Measurements from ENCODE around the gene MELTF. TPM values are rescaled to one million over a fixed set of nuclear protein-coding genes. Genes with fewer than 3 reads are reported as not detected.

MELTF gene
- total RNA-seq, 2 donors from 2014 or later = 7.3 to 11.4 TPM

GRCh38 chr3:196969134-196969659 is 60.4 kb downstream of the MELTF start:
- Mint-ChIP-seq H3K9me3 (no peaks in the 10 kb centered on the region), H3K27ac (no peak overlapping the region), H3K36me3 (peaks cover 5 to 17% of the 10 kb centered on the region in 2 donors)
- ATAC-seq (peak; percentile 63 to 77), DNase-seq (ENCODE audit: low spot score in 2 of 2) (peak; percentile 59 to 73)

DNA sequence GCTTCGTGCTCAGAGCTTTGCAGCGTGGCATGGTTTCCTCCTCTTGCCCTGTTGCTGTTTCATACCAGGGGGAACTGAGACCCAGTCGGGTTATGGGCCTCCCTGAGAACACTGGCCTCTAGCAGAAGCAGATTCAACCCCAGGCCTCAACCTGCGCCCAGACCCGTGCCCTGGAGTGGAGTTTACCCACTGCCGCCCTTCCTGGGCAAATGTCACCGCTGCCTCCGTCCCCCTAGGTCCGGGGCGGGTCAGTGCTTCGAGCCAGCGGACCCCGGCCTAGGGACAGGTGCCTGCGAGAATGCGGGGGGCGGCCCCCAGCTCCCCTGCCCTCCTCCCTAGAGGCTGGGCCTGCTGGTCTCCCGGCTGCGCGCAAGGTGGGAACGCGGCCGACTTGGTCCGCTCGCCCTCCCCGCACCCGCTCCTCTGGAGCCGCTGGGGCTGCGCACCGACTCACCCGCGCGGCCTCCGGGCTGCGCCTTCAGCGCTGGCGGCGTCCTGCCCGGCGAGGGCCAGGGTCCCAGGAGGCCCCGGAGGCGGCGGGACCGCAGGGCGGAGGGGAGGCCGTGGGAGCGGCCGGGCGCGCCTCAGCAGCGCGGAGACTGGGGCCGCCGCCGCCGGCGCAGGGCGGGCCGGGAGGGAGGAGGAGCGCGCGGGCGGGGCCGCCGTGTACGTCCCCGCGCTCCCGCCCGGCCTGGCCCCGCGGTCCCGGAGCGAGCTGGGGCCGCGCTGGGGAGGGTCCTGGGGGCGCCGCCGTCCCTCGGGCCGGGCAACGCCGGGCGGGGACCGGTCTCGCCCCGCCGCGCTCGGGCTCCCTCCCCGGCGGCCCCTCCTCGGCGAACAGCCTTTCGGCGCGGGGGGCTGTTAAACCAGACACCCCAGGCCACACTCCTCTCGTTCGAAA is 61.1 kb downstream of the MELTF start, which contains the start of gene PIGZ:
PIGZ (minus strand) TSS at position 601 of the 901 bp plus-strand sequence. CDS start 16,802 bp downstream, outside the sequence.
- Mint-ChIP-seq H3K27ac (no peak within 1 kb of the TSS), H3K36me3 (peaks cover 5 to 17% of the 10 kb centered on the region in 2 donors), H3K9me3 (no peaks in the 10 kb centered on the region)
- DNase-seq (ENCODE audit: low spot score in 2 of 2) (peak in 1 of 2 donors; percentile 46), ATAC-seq (peak; percentile 59 to 78)

DNA sequence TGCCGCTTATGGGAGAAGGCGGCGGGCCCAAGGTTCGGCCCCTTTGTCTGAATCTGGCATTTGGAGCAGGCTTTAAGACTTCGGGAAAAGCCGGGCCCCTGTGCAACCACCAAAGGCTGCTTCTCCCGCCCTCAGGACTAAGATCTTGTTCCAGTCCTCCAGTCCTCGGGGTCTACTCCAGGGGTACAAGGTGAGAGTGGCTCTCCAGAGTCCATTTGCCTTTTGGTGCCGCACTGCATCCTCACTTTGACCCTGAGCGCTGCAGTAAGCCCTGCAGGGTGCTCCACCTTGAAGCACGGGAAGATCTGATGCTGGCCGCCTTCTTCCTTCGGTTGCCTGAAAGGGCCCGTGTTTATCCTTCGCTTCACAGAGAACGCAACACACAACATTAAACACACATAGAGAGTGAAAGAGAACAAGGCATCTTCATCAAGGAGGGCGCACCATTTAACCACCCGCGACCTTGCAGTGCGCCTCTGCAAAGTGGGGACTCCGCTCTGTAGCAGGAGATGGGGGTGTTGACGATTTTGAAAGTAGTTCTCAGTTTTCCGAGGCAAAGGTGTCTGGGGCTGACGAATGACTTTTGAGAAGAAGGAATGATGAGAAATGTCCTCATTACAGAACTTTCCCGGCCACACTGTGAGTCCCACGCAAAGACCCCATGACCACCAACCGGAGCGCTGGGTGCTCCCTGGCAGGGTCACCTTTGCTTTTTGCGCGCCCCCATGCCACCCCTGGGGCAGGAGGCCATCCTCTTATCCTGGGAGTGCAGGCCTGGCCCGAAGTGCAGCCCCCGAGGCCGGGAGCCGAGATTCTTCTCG is 62.0 kb downstream of the MELTF start:
- Mint-ChIP-seq H3K27ac (no peak overlapping the region), H3K36me3 (peaks cover 5 to 17% of the 10 kb centered on the region in 2 donors)
- ATAC-seq = no peak

DNA sequence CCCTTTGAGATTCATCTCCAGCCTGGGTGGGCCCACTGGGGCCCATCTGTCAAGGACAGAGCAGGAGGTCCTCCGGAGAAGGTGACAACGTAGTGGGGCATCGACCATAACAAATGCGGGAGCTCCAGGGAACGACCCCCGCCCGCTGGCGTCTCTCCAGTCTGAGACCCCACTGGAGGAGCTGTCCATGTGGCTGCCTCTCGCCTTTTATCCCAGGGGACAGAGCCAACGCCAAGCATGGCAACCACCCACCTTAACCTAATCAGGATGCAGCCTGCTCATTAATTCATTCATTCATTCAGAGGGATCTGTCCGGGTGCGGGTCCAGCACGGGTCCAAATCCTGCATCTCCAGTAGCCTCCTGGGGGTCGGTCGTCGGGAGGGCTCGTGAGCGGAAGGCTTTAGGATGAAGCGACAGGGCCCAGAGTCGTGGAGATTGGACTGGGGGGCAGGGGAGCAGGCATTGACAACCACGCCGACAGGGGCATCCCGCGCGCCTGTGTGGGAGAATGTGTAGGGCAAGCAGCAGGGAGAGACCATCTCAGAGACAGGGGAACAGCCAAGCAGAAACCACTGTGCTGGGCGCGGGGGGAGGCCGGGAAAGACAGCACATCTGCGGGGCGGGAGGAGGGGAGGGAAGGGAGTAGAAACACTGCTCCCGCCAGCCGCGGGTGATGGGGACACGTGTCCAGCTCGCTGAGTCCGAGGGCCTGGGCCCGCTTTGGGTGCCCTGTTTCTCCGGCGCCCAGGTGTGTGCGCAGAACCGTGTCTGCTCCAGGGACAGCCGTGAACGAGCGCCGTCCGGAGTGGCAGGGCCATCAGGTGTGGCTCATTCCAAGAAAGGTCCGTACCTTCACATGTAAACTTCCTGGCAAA is 62.9 kb downstream of the MELTF start:
- ATAC-seq (no peak), DNase-seq (ENCODE audit: low spot score in 2 of 2) (no peak)
- Mint-ChIP-seq H3K36me3 (peaks cover 5 to 17% of the 10 kb centered on the region in 2 donors), H3K27ac (no peak overlapping the region), H3K9me3 (no peaks in the 10 kb centered on the region)

More for the DNA sequence above, 62.0 kb downstream of the MELTF start:
- H3K9me3 Mint-ChIP-seq = no peaks in the 10 kb centered on the region
- no peak for DNase-seq (ENCODE audit: low spot score in 2 of 2)

- Mint-ChIP-seq H3K36me3 (peaks cover 5 to 17% of the 10 kb centered on the region in 2 donors), H3K9me3 (no peaks in the 10 kb centered on the region), H3K27ac (no peak overlapping the region)
- ATAC-seq = no peak
- DNase-seq (ENCODE audit: low spot score in 2 of 2) = no peak
Observed at GRCh38 chr3:196965804-196966173, 63.8 kb downstream of the MELTF start.

- ATAC-seq = no peak
- peaks cover 5 to 17% of the 10 kb centered on the region in 2 donors for H3K36me3 Mint-ChIP-seq
- DNase-seq (ENCODE audit: low spot score in 2 of 2) = no peak
- H3K9me3 Mint-ChIP-seq = no peaks in the 10 kb centered on the region
- H3K27ac Mint-ChIP-seq = no peak overlapping the region
Observed at GRCh38 chr3:196965112-196965803, 64.4 kb downstream of the MELTF start.

DNA sequence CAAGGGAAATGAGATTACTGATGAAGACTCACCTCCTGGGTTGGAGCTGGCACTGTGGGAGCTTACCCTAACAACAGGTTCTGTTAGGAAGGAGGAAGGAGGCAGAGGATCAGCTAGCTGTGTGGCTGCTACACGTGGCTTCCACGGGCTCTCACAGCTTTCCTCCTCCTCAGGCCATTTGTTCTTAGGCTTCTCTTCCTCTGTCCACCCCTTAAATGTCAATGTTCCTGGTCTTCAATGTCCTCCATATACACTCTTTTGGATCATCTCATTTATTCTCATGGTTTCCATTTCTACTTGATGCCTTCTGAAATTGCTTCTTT is 66.0 kb downstream of the MELTF start:
- Mint-ChIP-seq H3K27ac (no peak overlapping the region), H3K9me3 (no peaks in the 10 kb centered on the region), H3K36me3 (peaks cover 5 to 17% of the 10 kb centered on the region in 2 donors)
- ATAC-seq (no peak), DNase-seq (ENCODE audit: low spot score in 2 of 2) (no peak)

GRCh38 chr3:196962930-196963630 is 66.5 kb downstream of the MELTF start:
- ATAC-seq (no peak), DNase-seq (ENCODE audit: low spot score in 2 of 2) (no peak)
- H3K27ac Mint-ChIP-seq = no peak overlapping the region
- peaks cover 5 to 17% of the 10 kb centered on the region in 2 donors for H3K36me3 Mint-ChIP-seq
- no peaks in the 10 kb centered on the region for H3K9me3 Mint-ChIP-seq

GRCh38 chr3:196962108-196962929 is 67.3 kb downstream of the MELTF start:
- H3K9me3 Mint-ChIP-seq = no peaks in the 10 kb centered on the region
- peaks cover under 1 to 17% of the 10 kb centered on the region in 2 donors for H3K36me3 Mint-ChIP-seq
- DNase-seq (ENCODE audit: low spot score in 2 of 2) (no peak), ATAC-seq (no peak)
- H3K27ac Mint-ChIP-seq = no peak overlapping the region

DNA sequence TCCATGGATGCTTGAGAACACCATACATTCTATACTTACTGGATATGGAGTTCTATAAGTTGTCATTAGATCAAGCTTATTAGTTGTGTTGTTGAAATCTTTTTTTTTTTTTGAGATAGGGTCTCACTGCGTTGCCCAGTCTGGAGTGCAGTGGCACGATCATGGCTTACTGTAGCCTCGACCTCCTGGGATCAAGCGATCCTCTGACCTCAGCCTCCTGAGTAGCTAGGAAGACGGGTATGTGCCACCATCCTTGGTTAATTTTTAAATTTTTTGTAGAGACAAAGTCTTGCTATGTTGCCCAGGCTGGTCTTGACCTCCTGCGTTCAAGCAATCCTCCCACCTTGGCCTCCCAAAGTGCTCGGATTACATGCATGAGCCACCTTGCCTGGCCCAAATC is 74.8 kb downstream of the MELTF start:
- Mint-ChIP-seq H3K36me3 (no peaks in the 10 kb centered on the region), H3K9me3 (no peaks in the 10 kb centered on the region), H3K27ac (no peak overlapping the region)
- DNase-seq (ENCODE audit: low spot score in 2 of 2) = no peak
- ATAC-seq = no peak

Other genes starting within 250 kb of the MELTF start
- 10 to 100 TPM; 29.1 to 37.0 TPM for gene SENP5, start 161.9 kb downstream of the MELTF start, total RNA-seq
- 10 to 100 TPM; 73.8 to 86.4 TPM for gene NCBP2, start 87.3 kb downstream of the MELTF start, total RNA-seq
- 1 to 10 TPM in 1 of 2 donors, under 1 TPM in 1; 0.23 to 1.1 TPM for gene PIGZ, start 61.0 kb downstream of the MELTF start, total RNA-seq

Measured in activated naive CD4-positive, alpha-beta T cell treated with anti-CD3 and anti-CD28 coated beads, Interleukin-2, amount 50 U/mL, for 72 hours (primary cell).